Measurements from ENCODE around the gene SEMA3D. TPM values are rescaled to one million over a fixed set of nuclear protein-coding genes. Genes with fewer than 3 reads are reported as not detected.

SEMA3D gene
- total RNA-seq, 1 experiment from 2014 or later, result 1.4 TPM

GRCh38 chr7:85031475-85031874 lies 155.4 kb downstream of the SEMA3D start:
- no peak for DNase-seq (ENCODE audit: low read depth, low spot score)
- no peak overlapping the region for H2AFZ ChIP-seq (ENCODE audit: low read depth, low read length, poor library complexity, severe bottlenecking)
- intact Hi-C loops (cut with micrococcal nuclease), result loop anchor here (1.0 to 5.0 kb wide), 3 partner anchors 799 to 1436 kb away; no protein-coding TSS in a partner anchor
- H3K27me3 ChIP-seq (ENCODE audit: insufficient read depth, low read length), result no peaks in the 10 kb centered on the region
- H4K20me1 ChIP-seq (ENCODE audit: insufficient read depth), result no peaks in the 10 kb centered on the region
- H3K27ac ChIP-seq (ENCODE audit: low read depth, low read length), result no peak overlapping the region
- no peak overlapping the region for H3K4me2 ChIP-seq (ENCODE audit: low read length)
- BruUV-seq (replicated peaks), result no TSS peak
- POLR2A ChIA-PET, result no interaction called here
- no peaks in the 10 kb centered on the region for H3K9me2 ChIP-seq (ENCODE audit: insufficient read depth)
- no peak for TF ChIP-seq JUND (IDR thresholded peaks at IDR 0.05)
- no peak for TF ChIP-seq ZNF274 (IDR thresholded peaks at IDR 0.05; ENCODE audit: low read depth, low read length)
- TF ChIP-seq CTCF (IDR thresholded peaks at IDR 0.05 in 2 of 3, conservative IDR thresholded peaks at IDR 0.05 in 1 of 3; ENCODE audit: borderline replicate concordance in 1 of 3, insufficient read depth in 1 of 3, low read depth in 2 of 3, low read length in 2 of 3), result no peak
- no peak for TF ChIP-seq ZFX (IDR thresholded peaks at IDR 0.05)
- no peak for TF ChIP-seq SRF (IDR thresholded peaks at IDR 0.05; ENCODE audit: low read depth)
- TF ChIP-seq, protein P1, sequence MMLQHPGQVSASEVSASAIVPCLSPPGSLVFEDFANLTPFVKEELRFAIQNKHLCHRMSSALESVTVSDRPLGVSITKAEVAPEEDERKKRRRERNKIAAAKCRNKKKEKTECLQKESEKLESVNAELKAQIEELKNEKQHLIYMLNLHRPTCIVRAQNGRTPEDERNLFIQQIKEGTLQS (IDR thresholded peaks at IDR 0.05), result no peak
- TF ChIP-seq POLR2AphosphoS5 (IDR thresholded peaks at IDR 0.05; ENCODE audit: low read depth, low read length), result no peak
- TF ChIP-seq, protein P2, sequence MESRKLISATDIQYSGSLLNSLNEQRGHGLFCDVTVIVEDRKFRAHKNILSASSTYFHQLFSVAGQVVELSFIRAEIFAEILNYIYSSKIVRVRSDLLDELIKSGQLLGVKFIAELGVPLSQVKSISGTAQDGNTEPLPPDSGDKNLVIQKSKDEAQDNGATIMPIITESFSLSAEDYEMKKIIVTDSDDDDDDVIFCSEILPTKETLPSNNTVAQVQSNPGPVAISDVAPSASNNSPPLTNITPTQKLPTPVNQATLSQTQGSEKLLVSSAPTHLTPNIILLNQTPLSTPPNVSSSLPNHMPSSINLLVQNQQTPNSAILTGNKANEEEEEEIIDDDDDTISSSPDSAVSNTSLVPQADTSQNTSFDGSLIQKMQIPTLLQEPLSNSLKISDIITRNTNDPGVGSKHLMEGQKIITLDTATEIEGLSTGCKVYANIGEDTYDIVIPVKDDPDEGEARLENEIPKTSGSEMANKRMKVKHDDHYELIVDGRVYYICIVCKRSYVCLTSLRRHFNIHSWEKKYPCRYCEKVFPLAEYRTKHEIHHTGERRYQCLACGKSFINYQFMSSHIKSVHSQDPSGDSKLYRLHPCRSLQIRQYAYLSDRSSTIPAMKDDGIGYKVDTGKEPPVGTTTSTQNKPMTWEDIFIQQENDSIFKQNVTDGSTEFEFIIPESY (IDR thresholded peaks at IDR 0.05; ENCODE audit: extremely low read depth, insufficient replicate concordance, low read length), result no peak
- TF ChIP-seq, protein P3, sequence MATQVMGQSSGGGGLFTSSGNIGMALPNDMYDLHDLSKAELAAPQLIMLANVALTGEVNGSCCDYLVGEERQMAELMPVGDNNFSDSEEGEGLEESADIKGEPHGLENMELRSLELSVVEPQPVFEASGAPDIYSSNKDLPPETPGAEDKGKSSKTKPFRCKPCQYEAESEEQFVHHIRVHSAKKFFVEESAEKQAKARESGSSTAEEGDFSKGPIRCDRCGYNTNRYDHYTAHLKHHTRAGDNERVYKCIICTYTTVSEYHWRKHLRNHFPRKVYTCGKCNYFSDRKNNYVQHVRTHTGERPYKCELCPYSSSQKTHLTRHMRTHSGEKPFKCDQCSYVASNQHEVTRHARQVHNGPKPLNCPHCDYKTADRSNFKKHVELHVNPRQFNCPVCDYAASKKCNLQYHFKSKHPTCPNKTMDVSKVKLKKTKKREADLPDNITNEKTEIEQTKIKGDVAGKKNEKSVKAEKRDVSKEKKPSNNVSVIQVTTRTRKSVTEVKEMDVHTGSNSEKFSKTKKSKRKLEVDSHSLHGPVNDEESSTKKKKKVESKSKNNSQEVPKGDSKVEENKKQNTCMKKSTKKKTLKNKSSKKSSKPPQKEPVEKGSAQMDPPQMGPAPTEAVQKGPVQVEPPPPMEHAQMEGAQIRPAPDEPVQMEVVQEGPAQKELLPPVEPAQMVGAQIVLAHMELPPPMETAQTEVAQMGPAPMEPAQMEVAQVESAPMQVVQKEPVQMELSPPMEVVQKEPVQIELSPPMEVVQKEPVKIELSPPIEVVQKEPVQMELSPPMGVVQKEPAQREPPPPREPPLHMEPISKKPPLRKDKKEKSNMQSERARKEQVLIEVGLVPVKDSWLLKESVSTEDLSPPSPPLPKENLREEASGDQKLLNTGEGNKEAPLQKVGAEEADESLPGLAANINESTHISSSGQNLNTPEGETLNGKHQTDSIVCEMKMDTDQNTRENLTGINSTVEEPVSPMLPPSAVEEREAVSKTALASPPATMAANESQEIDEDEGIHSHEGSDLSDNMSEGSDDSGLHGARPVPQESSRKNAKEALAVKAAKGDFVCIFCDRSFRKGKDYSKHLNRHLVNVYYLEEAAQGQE (IDR thresholded peaks at IDR 0.05; ENCODE audit: low read depth), result no peak
- TF ChIP-seq SIN3A (IDR thresholded peaks at IDR 0.05; ENCODE audit: low read depth), result no peak
- no peak for TF ChIP-seq FOSL1 (IDR thresholded peaks at IDR 0.05; ENCODE audit: low read depth)
- TF ChIP-seq TCF7L2 (IDR thresholded peaks at IDR 0.05; ENCODE audit: borderline replicate concordance, extremely low read depth, insufficient read depth, insufficient read length), result no peak
- no peak for TF ChIP-seq EGR1 (IDR thresholded peaks at IDR 0.05; ENCODE audit: low read depth)
- TF ChIP-seq ELF1 (IDR thresholded peaks at IDR 0.05; ENCODE audit: borderline replicate concordance, low read depth), result no peak
- TF ChIP-seq, protein P4, sequence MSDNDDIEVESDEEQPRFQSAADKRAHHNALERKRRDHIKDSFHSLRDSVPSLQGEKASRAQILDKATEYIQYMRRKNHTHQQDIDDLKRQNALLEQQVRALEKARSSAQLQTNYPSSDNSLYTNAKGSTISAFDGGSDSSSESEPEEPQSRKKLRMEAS (IDR thresholded peaks at IDR 0.05), result no peak
- TF ChIP-seq POLR2A (IDR thresholded peaks at IDR 0.05; ENCODE audit: borderline replicate concordance, extremely low read depth, insufficient read depth, insufficient read length), result no peak
- H3K9me3 ChIP-seq (ENCODE audit: control insufficient read depth in 1 of 2, insufficient read depth in 1 of 2, low read depth in 1 of 2, low read length in 2 of 2), result no peaks in the 10 kb centered on the region
- no peak overlapping the region for H3K9ac ChIP-seq (ENCODE audit: low read length)
- no peaks in the 10 kb centered on the region for H3K79me2 ChIP-seq (ENCODE audit: insufficient read depth, low read length)
- H3K36me3 ChIP-seq (ENCODE audit: control insufficient read depth in 1 of 2, insufficient read depth in 2 of 2, low read length in 2 of 2), result no peaks in the 10 kb centered on the region
- no peak overlapping the region for H3K4me3 ChIP-seq (replicated peaks in 1 of 2; ENCODE audit: low read depth in 1 of 2, low read length in 2 of 2)
- ATAC-seq, result no peak
- CTCF ChIA-PET, result interaction anchor here (0.8 to 3.4 kb wide), 8 partner anchors 159 to 822 kb away, joined by 3 to 58 read pairs (median 6); no protein-coding TSS in a partner anchor
- H3K4me1 ChIP-seq (ENCODE audit: control insufficient read depth in 1 of 2, insufficient read depth in 2 of 2, low read length in 2 of 2), result no peaks in the 10 kb centered on the region
- RAD21 ChIA-PET (ENCODE audit: low non-redundant PET in 1 of 2, low total read pairs in 2 of 2, uncharacterized antibody in 2 of 2, unreplicated experiment in 2 of 2), result interaction anchor here (0.9 to 1.0 kb wide), 2 partner anchors 799 to 819 kb away, joined by 3 to 4 read pairs; no protein-coding TSS in a partner anchor
